A673 (cell line): Measurements from ENCODE around the gene CCSAP.

Experiments used
- EZH2 ChIP-seq: fragments of 200-600 bp; sonication (generic); IDR thresholded peaks from 2 replicates; pipeline ENCODE4 v1.6.1; 2017; ENCODE audit warnings: borderline replicate concordance, low read depth, mild to moderate bottlenecking, mixed read lengths, antibody characterized with exemption, low read length; ENCODE audit not compliant: poor library complexity, severe bottlenecking
- TF ChIP-seq, protein P1 (sequence below): fragments of 300-800, 200-600 bp; sonication (generic); conservative IDR thresholded peaks from 2 replicates; pipeline ENCODE4 v1.5.1; 2017; ENCODE audit warnings: low read depth, mild to moderate bottlenecking, antibody characterized with exemption, low read length, moderate library complexity, mixed read lengths

DNA sequence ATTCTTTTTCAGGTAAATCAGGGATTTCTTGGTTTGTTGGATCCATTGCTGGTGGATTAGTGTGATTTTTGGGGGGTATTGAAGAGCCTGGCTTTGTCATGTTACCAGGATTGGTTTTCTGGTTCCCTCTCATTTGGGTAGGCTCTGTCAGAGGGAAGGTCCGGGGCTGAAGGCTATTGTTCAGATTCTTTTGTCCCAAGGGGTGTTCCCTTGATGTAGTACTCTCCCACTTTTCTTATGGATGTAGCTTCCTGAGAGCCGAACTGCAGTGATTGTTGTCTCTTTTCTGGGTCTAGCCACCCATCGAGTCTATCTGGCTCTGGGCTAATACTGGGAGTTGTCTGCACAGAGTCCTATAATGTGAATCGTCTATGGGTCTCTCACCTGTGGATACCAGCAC, 17.6 kb upstream of the CCSAP start:
- TF ChIP-seq, protein P1, sequence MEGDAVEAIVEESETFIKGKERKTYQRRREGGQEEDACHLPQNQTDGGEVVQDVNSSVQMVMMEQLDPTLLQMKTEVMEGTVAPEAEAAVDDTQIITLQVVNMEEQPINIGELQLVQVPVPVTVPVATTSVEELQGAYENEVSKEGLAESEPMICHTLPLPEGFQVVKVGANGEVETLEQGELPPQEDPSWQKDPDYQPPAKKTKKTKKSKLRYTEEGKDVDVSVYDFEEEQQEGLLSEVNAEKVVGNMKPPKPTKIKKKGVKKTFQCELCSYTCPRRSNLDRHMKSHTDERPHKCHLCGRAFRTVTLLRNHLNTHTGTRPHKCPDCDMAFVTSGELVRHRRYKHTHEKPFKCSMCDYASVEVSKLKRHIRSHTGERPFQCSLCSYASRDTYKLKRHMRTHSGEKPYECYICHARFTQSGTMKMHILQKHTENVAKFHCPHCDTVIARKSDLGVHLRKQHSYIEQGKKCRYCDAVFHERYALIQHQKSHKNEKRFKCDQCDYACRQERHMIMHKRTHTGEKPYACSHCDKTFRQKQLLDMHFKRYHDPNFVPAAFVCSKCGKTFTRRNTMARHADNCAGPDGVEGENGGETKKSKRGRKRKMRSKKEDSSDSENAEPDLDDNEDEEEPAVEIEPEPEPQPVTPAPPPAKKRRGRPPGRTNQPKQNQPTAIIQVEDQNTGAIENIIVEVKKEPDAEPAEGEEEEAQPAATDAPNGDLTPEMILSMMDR: no peak
- TF ChIP-seq EZH2: no peak
